ENCODE data around the gene RBP3.

- no peak for TF ChIP-seq SP1 (IDR thresholded peaks at IDR 0.05)
- TF ChIP-seq, protein P1, sequence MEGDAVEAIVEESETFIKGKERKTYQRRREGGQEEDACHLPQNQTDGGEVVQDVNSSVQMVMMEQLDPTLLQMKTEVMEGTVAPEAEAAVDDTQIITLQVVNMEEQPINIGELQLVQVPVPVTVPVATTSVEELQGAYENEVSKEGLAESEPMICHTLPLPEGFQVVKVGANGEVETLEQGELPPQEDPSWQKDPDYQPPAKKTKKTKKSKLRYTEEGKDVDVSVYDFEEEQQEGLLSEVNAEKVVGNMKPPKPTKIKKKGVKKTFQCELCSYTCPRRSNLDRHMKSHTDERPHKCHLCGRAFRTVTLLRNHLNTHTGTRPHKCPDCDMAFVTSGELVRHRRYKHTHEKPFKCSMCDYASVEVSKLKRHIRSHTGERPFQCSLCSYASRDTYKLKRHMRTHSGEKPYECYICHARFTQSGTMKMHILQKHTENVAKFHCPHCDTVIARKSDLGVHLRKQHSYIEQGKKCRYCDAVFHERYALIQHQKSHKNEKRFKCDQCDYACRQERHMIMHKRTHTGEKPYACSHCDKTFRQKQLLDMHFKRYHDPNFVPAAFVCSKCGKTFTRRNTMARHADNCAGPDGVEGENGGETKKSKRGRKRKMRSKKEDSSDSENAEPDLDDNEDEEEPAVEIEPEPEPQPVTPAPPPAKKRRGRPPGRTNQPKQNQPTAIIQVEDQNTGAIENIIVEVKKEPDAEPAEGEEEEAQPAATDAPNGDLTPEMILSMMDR (IDR thresholded peaks at IDR 0.05; ENCODE audit: low read depth, low read length, missing input control): no peak
- no peak for TF ChIP-seq FOXA1 (IDR thresholded peaks at IDR 0.05)
- no peak for TF ChIP-seq TAF1 (conservative IDR thresholded peaks at IDR 0.05)
- TF ChIP-seq RAD21 (IDR thresholded peaks at IDR 0.05): no peak
- no peak for TF ChIP-seq REST (IDR thresholded peaks at IDR 0.05)
- TF ChIP-seq GABPA (IDR thresholded peaks at IDR 0.05 in 1 of 2, conservative IDR thresholded peaks at IDR 0.05 in 1 of 2): no peak
- TF ChIP-seq YY1 (IDR thresholded peaks at IDR 0.05): no peak
- TF ChIP-seq, protein P2, sequence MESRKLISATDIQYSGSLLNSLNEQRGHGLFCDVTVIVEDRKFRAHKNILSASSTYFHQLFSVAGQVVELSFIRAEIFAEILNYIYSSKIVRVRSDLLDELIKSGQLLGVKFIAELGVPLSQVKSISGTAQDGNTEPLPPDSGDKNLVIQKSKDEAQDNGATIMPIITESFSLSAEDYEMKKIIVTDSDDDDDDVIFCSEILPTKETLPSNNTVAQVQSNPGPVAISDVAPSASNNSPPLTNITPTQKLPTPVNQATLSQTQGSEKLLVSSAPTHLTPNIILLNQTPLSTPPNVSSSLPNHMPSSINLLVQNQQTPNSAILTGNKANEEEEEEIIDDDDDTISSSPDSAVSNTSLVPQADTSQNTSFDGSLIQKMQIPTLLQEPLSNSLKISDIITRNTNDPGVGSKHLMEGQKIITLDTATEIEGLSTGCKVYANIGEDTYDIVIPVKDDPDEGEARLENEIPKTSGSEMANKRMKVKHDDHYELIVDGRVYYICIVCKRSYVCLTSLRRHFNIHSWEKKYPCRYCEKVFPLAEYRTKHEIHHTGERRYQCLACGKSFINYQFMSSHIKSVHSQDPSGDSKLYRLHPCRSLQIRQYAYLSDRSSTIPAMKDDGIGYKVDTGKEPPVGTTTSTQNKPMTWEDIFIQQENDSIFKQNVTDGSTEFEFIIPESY (IDR thresholded peaks at IDR 0.05): no peak
- no peak for TF ChIP-seq EGR1 (IDR thresholded peaks at IDR 0.05; ENCODE audit: low read depth in 2 of 2)
- TF ChIP-seq RXRA (IDR thresholded peaks at IDR 0.05): no peak
- no peak for TF ChIP-seq MAX (IDR thresholded peaks at IDR 0.05)
These were observed 52.6 kb downstream of the RBP3 start for GRCh38 chr10:47400786-47401185.
